Uterus (tissue), 4 donors: Measurements from ENCODE around the gene PIGK. TPM values are rescaled to one million over a fixed set of nuclear protein-coding genes. Genes with fewer than 3 reads are reported as not detected.

Experiments
- DNase-seq, 2 donors: peaks; one replicate each; pipeline ENCODE4 v3.0.0-alpha.2; 2019 to 2020
- H3K27ac ChIP-seq, 2 donors: fragments of 200-600 bp; sonication (generic); 1 replicate in 1 of 2; 2 replicates in 1 of 2; pipeline ENCODE4 v1.5.1; 2016 to 2018
- H3K27me3 ChIP-seq, 2 donors: fragments of 200-600 bp; sonication (generic); one replicate each; pipeline ENCODE4 v1.5.1; 2018 to 2019; ENCODE audit warnings: control low read depth in 1 of 2
- H3K36me3 ChIP-seq, 2 donors: fragments of 200-600 bp; sonication (generic); one replicate each; pipeline ENCODE4 v1.5.1; 2019; ENCODE audit warnings: control low read depth in 1 of 2
- H3K4me1 ChIP-seq, 2 donors: fragments of 200-600 bp; sonication (generic); one replicate each; pipeline ENCODE4 v1.5.1; 2018 to 2019; ENCODE audit warnings: control low read depth in 1 of 2
- H3K4me3 ChIP-seq, 2 donors: fragments of 200-600 bp; sonication (generic); 1 replicate in 1 of 2; 2 replicates in 1 of 2; pipeline ENCODE4 v1.5.1; 2018 to 2019; ENCODE audit warnings: mild to moderate bottlenecking in 1 of 2
- H3K9me3 ChIP-seq, 2 donors: fragments of 200-600 bp; sonication (generic); one replicate each; pipeline ENCODE4 v1.5.1; 2019; ENCODE audit warnings: control low read depth in 1 of 2
- CTCF ChIP-seq, 4 experiments: fragments of 200-600 bp in 2 of 4; fragments of 450-650 bp in 2 of 4; sonication (generic) in 2 of 4; IDR thresholded peaks; one replicate each; pipeline ENCODE4 v1.5.1; 2016 to 2019; ENCODE audit warnings: antibody characterized with exemption in 4 of 4, mild to moderate bottlenecking in 2 of 4, moderate library complexity in 1 of 4
- POLR2A ChIP-seq, 2 donors: fragments of 450-650 bp; IDR thresholded peaks; one replicate each; pipeline ENCODE4 v1.6.1; 2016; ENCODE audit warnings: antibody characterized with exemption in 2 of 2, mild to moderate bottlenecking in 1 of 2, moderate library complexity in 1 of 2
- intact Hi-C: fragments of 100-400 bp; cut with DNase I; formaldehyde crosslinking; loops from one replicate; pipeline ENCODE4 v1.15.1; 2023; ENCODE audit warnings: low total_unique reads
- total RNA-seq, 4 donors: library from RNA; depleted of rRNA in 3 of 4; stranded (reverse); fragments of >200 nt in 3 of 4; gene quantifications; one replicate each; pipeline versions ENCODE4 v1.1.0 to v1.2.4, GENCODE V29; 2014 to 2023
- donor health status: DM: yes; HTN: yes; CAD: no.

The PIGK gene
- total RNA-seq, 4 donors from 2014 or later: 11.5 to 38.6 (median 32.6) TPM

- TF ChIP-seq CTCF (IDR thresholded peaks at IDR 0.05): no peak
- TF ChIP-seq POLR2A (IDR thresholded peaks at IDR 0.05): no peak
- H3K27me3 ChIP-seq: no peaks in the 10 kb centered on the region
- H3K27ac ChIP-seq: no peak overlapping the region
- intact Hi-C loops: no loop called here
- H3K9me3 ChIP-seq: no peaks in the 10 kb centered on the region
- no peaks in the 10 kb centered on the region for H3K4me1 ChIP-seq
- DNase-seq: no peak
- H3K36me3 ChIP-seq: no peaks in the 10 kb centered on the region
- no peak overlapping the region for H3K4me3 ChIP-seq
These were observed 159.2 kb downstream of the PIGK start for GRCh38 chr1:77060000-77060399.

GRCh38 chr1:77057994-77058585, 161.1 kb downstream of the PIGK start:
- Histone ChIP-seq H3K4me3 (no peak overlapping the region), H3K4me1 (no peaks in the 10 kb centered on the region), H3K36me3 (no peaks in the 10 kb centered on the region), H3K27me3 (no peaks in the 10 kb centered on the region), H3K9me3 (no peaks in the 10 kb centered on the region), H3K27ac (no peak overlapping the region)
- TF ChIP-seq CTCF (IDR thresholded peaks at IDR 0.05): no peak
- TF ChIP-seq POLR2A (IDR thresholded peaks at IDR 0.05): no peak
- intact Hi-C loops: no loop called here
- no peak for DNase-seq

GRCh38 chr1:77056525-77056924, 162.7 kb downstream of the PIGK start:
- no peaks in the 10 kb centered on the region for H3K27me3 ChIP-seq
- no peaks in the 10 kb centered on the region for H3K9me3 ChIP-seq
- no peaks in the 10 kb centered on the region for H3K4me1 ChIP-seq
- TF ChIP-seq CTCF (IDR thresholded peaks at IDR 0.05): no peak
- H3K36me3 ChIP-seq: no peaks in the 10 kb centered on the region
- no peak for DNase-seq
- H3K4me3 ChIP-seq: no peak overlapping the region
- intact Hi-C loops: no loop called here
- H3K27ac ChIP-seq: no peak overlapping the region

DNA sequence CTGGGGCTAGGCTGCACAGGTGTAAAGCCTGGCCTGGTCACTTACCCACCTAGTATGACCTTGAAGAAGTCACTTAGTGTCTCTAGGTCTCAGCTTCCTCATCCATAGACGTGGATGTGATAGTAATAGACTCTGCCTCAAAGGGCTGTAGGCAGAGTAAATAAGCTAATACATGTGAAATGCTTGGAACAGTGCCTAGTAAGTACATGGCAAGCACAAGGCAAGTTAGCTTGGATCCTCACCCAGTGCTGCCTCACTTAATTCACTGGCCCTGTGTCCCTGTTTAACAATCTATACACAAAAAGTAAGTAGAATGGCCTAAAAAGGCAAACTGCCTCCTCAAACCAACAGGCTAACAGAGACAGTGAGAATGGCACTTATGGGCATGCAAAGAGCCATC, 167.8 kb downstream of the PIGK start:
- intact Hi-C loops: no loop called here
- Histone ChIP-seq H3K4me1 (no peaks in the 10 kb centered on the region), H3K36me3 (no peaks in the 10 kb centered on the region), H3K9me3 (no peaks in the 10 kb centered on the region), H3K27me3 (no peaks in the 10 kb centered on the region), H3K27ac (no peak overlapping the region), H3K4me3 (no peak overlapping the region)
- no peak for DNase-seq
- no peak for TF ChIP-seq CTCF (IDR thresholded peaks at IDR 0.05)
- no peak for TF ChIP-seq POLR2A (IDR thresholded peaks at IDR 0.05)

DNA sequence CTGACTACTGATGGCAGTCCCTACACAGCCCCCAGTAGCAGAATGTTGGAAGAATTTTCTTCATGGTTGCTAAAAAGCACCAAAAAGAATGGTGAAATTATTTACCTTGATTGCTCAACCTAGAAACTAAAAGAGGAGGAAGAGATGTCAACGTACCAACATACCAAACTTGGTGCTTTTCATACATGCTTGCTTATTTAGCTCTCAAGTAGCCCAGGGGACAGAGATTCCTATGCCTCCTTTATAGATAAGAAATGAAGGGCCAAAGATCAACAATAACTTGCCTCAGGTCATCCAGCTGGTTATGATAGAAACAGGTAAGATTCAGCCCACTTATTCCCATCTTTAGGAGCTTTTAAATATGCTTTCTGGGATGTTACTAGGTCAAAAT, 170.6 kb downstream of the PIGK start:
- no peak overlapping the region for H3K4me3 ChIP-seq
- H3K27me3 ChIP-seq: no peaks in the 10 kb centered on the region
- H3K36me3 ChIP-seq: no peaks in the 10 kb centered on the region
- no peaks in the 10 kb centered on the region for H3K4me1 ChIP-seq
- H3K9me3 ChIP-seq: no peaks in the 10 kb centered on the region
- no peak overlapping the region for H3K27ac ChIP-seq
- DNase-seq: no peak
- TF ChIP-seq POLR2A (IDR thresholded peaks at IDR 0.05) (no peak), CTCF (IDR thresholded peaks at IDR 0.05) (no peak)
- intact Hi-C loops: no loop called here
